ENCODE measurements around the gene RRM1.
"Not testable (repeated sequence)": the region's sequence is repeated elsewhere in the genome, so short reads cannot be mapped to it uniquely, and the experiment has no call there.

Gene RRM1

GRCh38 chr11:4146772-4147098 is 52.1 kb downstream of the RRM1 start:
- no peak for DNase-seq (ENCODE audit: low read depth)
- H3K4me3 ChIP-seq (ENCODE audit: low read depth, low read length), result no peak overlapping the region

GRCh38 chr11:4154503-4154902 is 59.9 kb downstream of the RRM1 start:
- no peak for DNase-seq (ENCODE audit: low read depth)
- TF ChIP-seq CTCF (IDR thresholded peaks at IDR 0.05; ENCODE audit: control insufficient read depth, extremely low read depth, insufficient read depth), result no peak
- no peak overlapping the region for H3K4me3 ChIP-seq (ENCODE audit: low read depth, low read length)

More at GRCh38 chr11:4146772-4147098, 52.1 kb downstream of the RRM1 start:
- no peak for TF ChIP-seq CTCF (IDR thresholded peaks at IDR 0.05; ENCODE audit: control insufficient read depth, extremely low read depth, insufficient read depth)

- H3K4me3 ChIP-seq (ENCODE audit: low read depth, low read length), result no peak overlapping the region
- no peak for TF ChIP-seq CTCF (IDR thresholded peaks at IDR 0.05; ENCODE audit: control insufficient read depth, extremely low read depth, insufficient read depth)
- DNase-seq (ENCODE audit: low read depth), result no peak
Measured at GRCh38 chr11:4156571-4156970, 62.0 kb downstream of the RRM1 start.

- not testable (repeated sequence) for H3K4me3 ChIP-seq (ENCODE audit: low read depth, low read length); DNase-seq (ENCODE audit: low read depth)
Measured at GRCh38 chr11:4158818-4159217, 64.2 kb downstream of the RRM1 start.

- TF ChIP-seq CTCF (IDR thresholded peaks at IDR 0.05; ENCODE audit: control insufficient read depth, extremely low read depth, insufficient read depth), result no peak
- no peak overlapping the region for H3K4me3 ChIP-seq (ENCODE audit: low read depth, low read length)
- DNase-seq (ENCODE audit: low read depth), result no peak
Measured at GRCh38 chr11:4161305-4161704, 66.7 kb downstream of the RRM1 start.

- DNase-seq (ENCODE audit: low read depth), result no peak
- no peak overlapping the region for H3K4me3 ChIP-seq (ENCODE audit: low read depth, low read length)
- TF ChIP-seq CTCF (IDR thresholded peaks at IDR 0.05; ENCODE audit: control insufficient read depth, extremely low read depth, insufficient read depth), result no peak
Measured at GRCh38 chr11:4164884-4165590, 70.4 kb downstream of the RRM1 start.

GRCh38 chr11:4167292-4167691 is 72.7 kb downstream of the RRM1 start:
- H3K4me3 ChIP-seq (ENCODE audit: low read depth, low read length), result no peak overlapping the region
- no peak for TF ChIP-seq CTCF (IDR thresholded peaks at IDR 0.05; ENCODE audit: control insufficient read depth, extremely low read depth, insufficient read depth)
- DNase-seq (ENCODE audit: low read depth), result no peak
